SK-N-SH (cell line): Measurements from ENCODE around the gene BRI3. TPM values are rescaled to one million over a fixed set of nuclear protein-coding genes. Genes with fewer than 3 reads are reported as not detected.

Source experiments
- CTCF ChIA-PET: fragments of 300-600, 350-600 bp; formaldehyde crosslinking; extraction: SDS; loops from one replicate; lab custom pipeline; 2021; lab: Yijun Ruan, JAX
- POLR2A ChIA-PET: fragments of 350-600 bp; sonication (Branson Sonifier 250); formaldehyde crosslinking; extraction: SDS; loops from one replicate; lab custom pipeline; 2020; ENCODE audit warnings: antibody characterized with exemption, inconsistent platforms; lab: Yijun Ruan, JAX
- DNase-seq: peaks from one replicate; pipeline ENCODE4 v3.0.0; 2012
- H2AFZ ChIP-seq: fragments of 200-600 bp; sonication (generic); 2 replicates; pipeline ENCODE4 v1.8.1; 2016; ENCODE audit warnings: antibody characterized with exemption, mild to moderate bottlenecking, low read depth
- H3F3A ChIP-seq: fragments of 200-600 bp; sonication (generic); replicated peaks from 2 replicates; pipeline ENCODE3; 2016; ENCODE audit warnings: antibody characterized with exemption, mild to moderate bottlenecking; ENCODE audit not compliant: insufficient read depth
- H3K27ac ChIP-seq, 2 experiments: fragments of 200-500 bp in 1 of 2; fragments of 200-600 bp in 1 of 2; sonication (Bioruptor generic) in 1 of 2; sonication (generic), shearing (Covaris generic) in 1 of 2; 2 replicates each; pipeline versions ENCODE4 v1.5.1 to v1.6.1; 2014 to 2016; ENCODE audit warnings: low read depth in 2 of 2, inconsistent platforms in 1 of 2, low read length in 1 of 2, mild to moderate bottlenecking in 1 of 2, mixed read lengths in 1 of 2
- H3K27me3 ChIP-seq: fragments of 200-600 bp; sonication (generic), shearing (Covaris generic); 2 replicates; pipeline ENCODE4 v1.6.1; 2016; ENCODE audit warnings: mixed run types; ENCODE audit not compliant: insufficient read depth
- H3K36me3 ChIP-seq, 2 experiments: fragments of 200-500 bp in 1 of 2; fragments of 200-600 bp in 1 of 2; sonication (Bioruptor generic) in 1 of 2; sonication (generic) in 1 of 2; replicated peaks in 1 of 2; 2 replicates each; pipeline versions ENCODE3 to v1.5.1; 2014 to 2016; ENCODE audit warnings: low read length in 1 of 2, mild to moderate bottlenecking in 1 of 2; ENCODE audit not compliant: insufficient read depth in 2 of 2, control insufficient read depth in 1 of 2
- H3K4me1 ChIP-seq, 2 experiments: fragments of 200-500 bp in 1 of 2; fragments of 200-600 bp in 1 of 2; sonication (Bioruptor generic) in 1 of 2; sonication (generic), shearing (Covaris generic) in 1 of 2; 2 replicates each; pipeline versions ENCODE4 v1.5.1 to v1.6.1; 2014 to 2016; ENCODE audit warnings: low read depth in 1 of 2, low read length in 1 of 2, mixed run types in 1 of 2; ENCODE audit not compliant: insufficient read depth in 2 of 2, control insufficient read depth in 1 of 2
- H3K4me2 ChIP-seq: fragments of 200-600 bp; sonication (generic), shearing (Covaris generic); 2 replicates; pipeline ENCODE4 v1.6.1; 2017; ENCODE audit warnings: mixed run types
- H3K4me3 ChIP-seq, 2 experiments: fragments of 200-500 bp in 1 of 2; fragments of 200-600 bp in 1 of 2; sonication (Bioruptor generic) in 1 of 2; sonication (generic), shearing (Covaris generic) in 1 of 2; 2 replicates each; pipeline versions ENCODE4 v1.5.1 to v1.8.1; 2014 to 2016; ENCODE audit warnings: low read depth in 2 of 2, inconsistent platforms in 1 of 2, low read length in 1 of 2, mild to moderate bottlenecking in 1 of 2, mixed read lengths in 1 of 2, moderate library complexity in 1 of 2
- H3K79me2 ChIP-seq: fragments of 200-600 bp; sonication (generic); 2 replicates; pipeline ENCODE4 v1.8.1; 2017; ENCODE audit warnings: mild to moderate bottlenecking; ENCODE audit not compliant: insufficient read depth
- H3K9ac ChIP-seq: fragments of 200-600 bp; sonication (generic); 2 replicates; pipeline ENCODE4 v1.6.1; 2017; ENCODE audit warnings: mixed run types
- H3K9me2 ChIP-seq: fragments of 200-600 bp; sonication (generic); 2 replicates; pipeline ENCODE4 v1.6.1; 2017; ENCODE audit warnings: mixed run types
- H3K9me3 ChIP-seq: fragments of 200-600 bp; sonication (generic); 2 replicates; pipeline ENCODE4 v1.6.1; 2017; ENCODE audit warnings: mixed run types, mild to moderate bottlenecking, moderate library complexity
- H4K20me1 ChIP-seq: fragments of 200-600 bp; sonication (generic); 2 replicates; pipeline ENCODE4 v1.6.1; 2017; ENCODE audit warnings: mild to moderate bottlenecking, mixed run types; ENCODE audit not compliant: insufficient read depth
- CHD2 ChIP-seq: fragments of 150-350 bp; IDR thresholded peaks from 2 replicates; pipeline ENCODE4 v1.6.1; 2018; ENCODE audit warnings: low read length; ENCODE audit not compliant: partially characterized antibody
- CTCF ChIP-seq: fragments of 200-600 bp; sonication (generic); IDR thresholded peaks from 2 replicates; pipeline ENCODE4 v1.6.1; 2017; ENCODE audit warnings: antibody characterized with exemption, mild to moderate bottlenecking, moderate library complexity
- FOSL2 ChIP-seq: IDR thresholded peaks from 2 replicates; pipeline ENCODE4 v1.4.0; 2012; ENCODE audit warnings: low read depth, mild to moderate bottlenecking, moderate library complexity, borderline replicate concordance
- FOXJ3 ChIP-seq: sonication (generic); formaldehyde crosslinking; IDR thresholded peaks from 2 replicates; pipeline ENCODE4 v1.5.1; 2020; ENCODE audit warnings: mild to moderate bottlenecking, missing genetic modification reagents
- FOXM1 ChIP-seq: IDR thresholded peaks from 2 replicates; pipeline ENCODE4 v1.4.0; 2012; ENCODE audit warnings: low read depth, mild to moderate bottlenecking
- MAX ChIP-seq: IDR thresholded peaks from 2 replicates; pipeline ENCODE4 v1.4.0; 2012; ENCODE audit warnings: low read depth
- RAD21 ChIP-seq: IDR thresholded peaks from 2 replicates; pipeline ENCODE4 v1.6.1; 2012; ENCODE audit warnings: mild to moderate bottlenecking, low read length
- RFX5 ChIP-seq: IDR thresholded peaks from 2 replicates; pipeline ENCODE4 v1.6.1; 2012; ENCODE audit warnings: mild to moderate bottlenecking, improper control_type of control experiment, low read length
- RXRA ChIP-seq: IDR thresholded peaks from 2 replicates; pipeline ENCODE4 v1.4.0; 2012; ENCODE audit warnings: low read depth, mild to moderate bottlenecking, borderline replicate concordance
- SIN3A ChIP-seq: IDR thresholded peaks from 2 replicates; pipeline ENCODE4 v1.6.1; 2012; ENCODE audit warnings: low read depth, mild to moderate bottlenecking, low read length, moderate library complexity, borderline replicate concordance
- TAF1 ChIP-seq: IDR thresholded peaks from 2 replicates; pipeline ENCODE4 v1.6.1; 2012; ENCODE audit warnings: low read depth, mild to moderate bottlenecking, low read length, moderate library complexity, borderline replicate concordance
- USF1 ChIP-seq: IDR thresholded peaks from 2 replicates; pipeline ENCODE4 v1.4.0; 2012; ENCODE audit warnings: low read depth, borderline replicate concordance
- YY1 ChIP-seq: IDR thresholded peaks from 2 replicates; pipeline ENCODE4 v1.4.0; 2012; ENCODE audit warnings: low read depth, mild to moderate bottlenecking
- WGBS: methylation state at CpG from one replicate; pipeline ENCODE4 v1.1.6; 2017; ENCODE audit warnings: low lambda C conversion rate; 5-methylcytosine and 5-hydroxymethylcytosine counted together
- polyA plus RNA-seq, 3 experiments: library from polyadenylated mRNA; depleted of rRNA; stranded (reverse); fragments of >200 nt; gene quantifications; 2 replicates each; pipeline ENCODE4 v1.2.3, GENCODE V29; 2012

BRI3 gene
- polyA plus RNA-seq, 1 of the 3 experiments (the other 2 are of a cell fraction): 128 TPM

GRCh38 chr7:98323597-98324322, 42.3 kb downstream of the BRI3 start:
- no peaks in the 10 kb centered on the region for H3K9me2 ChIP-seq
- no peaks in the 10 kb centered on the region for H3K27me3 ChIP-seq
- H3K4me3 ChIP-seq: no peak overlapping the region
- TF ChIP-seq USF1 (no peak), RXRA (no peak), RAD21 (no peak), MAX (no peak), CHD2 (no peak), TAF1 (no peak), CTCF (no peak), FOXJ3 (CRISPR knock-in tag) (no peak), YY1 (no peak), SIN3A (no peak), FOXM1 (no peak)
- no peak overlapping the region for H2AFZ ChIP-seq
- H3K9ac ChIP-seq: no peak overlapping the region
- no peak for DNase-seq
- H3K27ac ChIP-seq: no peak overlapping the region
- CTCF ChIA-PET: interaction anchor here (0.8 to 3.0 kb wide), 2 partner anchors 18 to 77 kb away, joined by 3 to 13 read pairs; partner anchors contain the start of gene BAIAP2L1
- no peak overlapping the region for H3K4me2 ChIP-seq
- no peaks in the 10 kb centered on the region for H3K9me3 ChIP-seq
- WGBS: 94% methylated on average over 28 of the region's 28 CpGs
- POLR2A ChIA-PET: no interaction called here
- H3K4me1 ChIP-seq: no peaks in the 10 kb centered on the region; a peak in 1 of 4 replicates
- H4K20me1 ChIP-seq: no peaks in the 10 kb centered on the region
- no peaks in the 10 kb centered on the region for H3K79me2 ChIP-seq
- H3F3A ChIP-seq: no peaks in the 10 kb centered on the region
- no peaks in the 10 kb centered on the region for H3K36me3 ChIP-seq

GRCh38 chr7:98324782-98325181, 43.3 kb downstream of the BRI3 start:
- H2AFZ ChIP-seq: no peak overlapping the region
- no peaks in the 10 kb centered on the region for H3K36me3 ChIP-seq
- POLR2A ChIA-PET: interaction anchor here (0.6 kb wide), 1 partner anchor 19 kb away, joined by 3 read pairs; no protein-coding TSS in a partner anchor
- H3K27me3 ChIP-seq: no peaks in the 10 kb centered on the region
- no peak overlapping the region for H3K4me3 ChIP-seq
- CTCF ChIA-PET: interaction anchor here (0.8 to 3.0 kb wide), 4 partner anchors 19 to 96 kb away, joined by 3 to 13 read pairs (median 3); partner anchors contain the start of gene BAIAP2L1
- no peaks in the 10 kb centered on the region for H4K20me1 ChIP-seq
- no peaks in the 10 kb centered on the region; a peak in 1 of 4 replicates for H3K4me1 ChIP-seq
- no peaks in the 10 kb centered on the region for H3K79me2 ChIP-seq
- no peak overlapping the region for H3K27ac ChIP-seq
- H3K9ac ChIP-seq: no peak overlapping the region
- no peaks in the 10 kb centered on the region for H3F3A ChIP-seq
- no peaks in the 10 kb centered on the region for H3K9me2 ChIP-seq
- no peaks in the 10 kb centered on the region for H3K9me3 ChIP-seq
- 86% methylated on average over 6 of the region's 6 CpGs for WGBS
- H3K4me2 ChIP-seq: no peak overlapping the region
- TF ChIP-seq RFX5 (no peak), FOSL2 (no peak)
- no peak for DNase-seq
